22Rv1 (cell line): ENCODE data around the gene TMX4.

Source experiments
- H3K27ac ChIP-seq: fragments of 450-650 bp; 2 replicates; pipeline ENCODE4 v1.5.1; 2017
- CTCF ChIP-seq: fragments of 450-650 bp; IDR thresholded peaks from 2 replicates; pipeline ENCODE4 v1.5.1; 2017; ENCODE audit warnings: mild to moderate bottlenecking
- ZFX ChIP-seq: fragments of 450-650 bp; IDR thresholded peaks from 2 replicates; pipeline ENCODE4 v1.6.1; 2017; ENCODE audit warnings: antibody characterized with exemption, borderline replicate concordance

TMX4 gene

GRCh38 chr20:8002056-8002455 lies 17.5 kb downstream of the TMX4 start:
- H3K27ac ChIP-seq, result no peak overlapping the region
- no peak for TF ChIP-seq CTCF
- TF ChIP-seq ZFX, result no peak

- TF ChIP-seq CTCF, result no peak
- TF ChIP-seq ZFX, result no peak
- no peak overlapping the region for H3K27ac ChIP-seq
Observed at GRCh38 chr20:8000796-8001195, 18.8 kb downstream of the TMX4 start.

- no peak overlapping the region for H3K27ac ChIP-seq
- TF ChIP-seq CTCF (no peak), ZFX (no peak)
Observed at GRCh38 chr20:7996898-7997297, 22.7 kb downstream of the TMX4 start.

GRCh38 chr20:7994809-7995208 lies 24.8 kb downstream of the TMX4 start:
- TF ChIP-seq CTCF (no peak), ZFX (no peak)
- no peak overlapping the region for H3K27ac ChIP-seq

- no peak for TF ChIP-seq ZFX
- TF ChIP-seq CTCF, result no peak
- H3K27ac ChIP-seq, result no peak overlapping the region
Observed at GRCh38 chr20:7993703-7994102, 25.9 kb downstream of the TMX4 start.

- TF ChIP-seq ZFX (no peak), CTCF (no peak)
Observed at GRCh38 chr20:7993238-7993637, 26.3 kb downstream of the TMX4 start.

GRCh38 chr20:7990385-7990784 lies 29.2 kb downstream of the TMX4 start:
- no peak for TF ChIP-seq ZFX
- H3K27ac ChIP-seq, result no peak overlapping the region

More at GRCh38 chr20:7993238-7993637, 26.3 kb downstream of the TMX4 start:
- no peak overlapping the region for H3K27ac ChIP-seq

GRCh38 chr20:7989379-7989778 lies 30.2 kb downstream of the TMX4 start:
- TF ChIP-seq ZFX (no peak), CTCF (0 out of 2 replicates have a peak, but pooled peaks have one; percentile 9)
- no peak overlapping the region for H3K27ac ChIP-seq
